GM12878 (cell line): ENCODE results near the gene DNAAF3. TPM values are rescaled to one million over a fixed set of nuclear protein-coding genes. Genes with fewer than 3 reads are reported as not detected.
A peak's percentile ranks its signal among the peaks of the same experiment; 100 is the strongest.

ENCODE experiments used
- ATAC-seq: fragments of 200-7000 bp; cut with Tn5 transposase; 3 replicates; pipeline ENCODE4 v1.9.1; 2020; ENCODE audit warnings: mild to moderate bottlenecking, moderate library complexity
- BruUV-seq: library from RNA; stranded (reverse); fragments of 400-500 nt; replicated peaks from 2 replicates; lab custom pipeline; 2021; lab: Mats Ljungman, UMichigan
- CTCF ChIA-PET: fragments of 300-600 bp; sonication (Branson Sonifier 250); formaldehyde crosslinking; extraction: SDS; loops from one replicate; lab custom pipeline; 2021; ENCODE audit warnings: inconsistent platforms; lab: Yijun Ruan, JAX
- POLR2A ChIA-PET: fragments of 350-600 bp; formaldehyde crosslinking; extraction: SDS; loops from one replicate; lab custom pipeline; 2021; ENCODE audit warnings: inconsistent platforms; lab: Charles Lee
- RAD21 ChIA-PET: fragments of 300-600 bp; sonication (Branson Sonifier 250); formaldehyde crosslinking; loops from one replicate; lab custom pipeline; 2023; ENCODE audit warnings: antibody characterized with exemption; ENCODE audit not compliant: unreplicated experiment; lab: Charles Lee
- SMC1A ChIA-PET: fragments of 300-600 bp; sonication (Branson Sonifier 250); formaldehyde crosslinking; loops from one replicate; lab custom pipeline; 2023; ENCODE audit not compliant: unreplicated experiment, uncharacterized antibody; lab: Charles Lee
- DNase-seq: peaks from one replicate; pipeline ENCODE4 v3.0.0-alpha.2; 2011; ENCODE audit warnings: low read depth, low spot score
- FAIRE-seq: peaks from 3 replicates; lab custom pipeline; 2011; peaks lifted over from hg19 to GRCh38; lab: Jason Lieb, UNC
- H2AFZ ChIP-seq: 2 replicates; pipeline ENCODE4 v1.6.0; 2011; ENCODE audit warnings: low read depth, low read length, control low read depth; ENCODE audit not compliant: control insufficient read depth
- H3K27ac ChIP-seq: 2 replicates; pipeline ENCODE4 v1.5.1; 2011; ENCODE audit warnings: control low read depth; ENCODE audit not compliant: control insufficient read depth, insufficient read depth
- H3K27me3 ChIP-seq, 2 experiments: replicated peaks in 1 of 2; 2 replicates each; pipeline versions ENCODE4 v1.6.0 to v1.6.1; 2011; ENCODE audit warnings: low read length in 1 of 2; ENCODE audit not compliant: control insufficient read depth in 2 of 2, insufficient read depth in 2 of 2
- H3K36me3 ChIP-seq, 2 experiments: 2 replicates each; pipeline ENCODE4 v1.5.1; 2011; ENCODE audit warnings: low read length in 1 of 2; ENCODE audit not compliant: control insufficient read depth in 2 of 2, insufficient read depth in 2 of 2
- H3K4me1 ChIP-seq: 2 replicates; pipeline ENCODE4 v1.6.1; 2011; ENCODE audit warnings: mild to moderate bottlenecking, low read length, moderate library complexity, mixed read lengths; ENCODE audit not compliant: control insufficient read depth, insufficient read depth
- H3K4me2 ChIP-seq: 2 replicates; pipeline ENCODE4 v1.6.0; 2011; ENCODE audit warnings: control low read depth; ENCODE audit not compliant: control insufficient read depth, insufficient read depth
- H3K4me3 ChIP-seq: fragments of 200-600 bp; sonication (generic); 2 replicates; pipeline ENCODE4 v1.5.1; 2016
- H3K79me2 ChIP-seq: 2 replicates; pipeline ENCODE4 v1.6.0; 2011; ENCODE audit warnings: low read length; ENCODE audit not compliant: control insufficient read depth, insufficient read depth
- H3K9ac ChIP-seq: 2 replicates; pipeline ENCODE4 v1.8.0; 2011; ENCODE audit warnings: low read length, control low read depth, mixed read lengths; ENCODE audit not compliant: control insufficient read depth, insufficient read depth
- H3K9me3 ChIP-seq: replicated peaks from 3 replicates; pipeline ENCODE4 v1.5.1; 2011; ENCODE audit warnings: mild to moderate bottlenecking, low read length; ENCODE audit not compliant: control insufficient read depth, insufficient read depth
- H4K20me1 ChIP-seq: 2 replicates; pipeline ENCODE4 v1.6.0; 2011; ENCODE audit not compliant: control insufficient read depth, insufficient read depth
- ATF7 ChIP-seq: fragments of 450-650 bp; IDR thresholded peaks from 2 replicates; pipeline ENCODE4 v1.6.1; 2016; ENCODE audit warnings: low read depth, mild to moderate bottlenecking
- BCL11A ChIP-seq: IDR thresholded peaks from 2 replicates; pipeline ENCODE4 v1.6.1; 2011; ENCODE audit warnings: low read depth, low read length
- BMI1 ChIP-seq: fragments of 450-650 bp; IDR thresholded peaks from 2 replicates; pipeline ENCODE4 v1.6.1; 2016; ENCODE audit warnings: mild to moderate bottlenecking, moderate library complexity, borderline replicate concordance
- CHD2 ChIP-seq: IDR thresholded peaks from 2 replicates; pipeline ENCODE4 v1.6.1; 2011; ENCODE audit warnings: low read depth, low read length, improper control_type of control experiment, borderline replicate concordance
- FOXK2 ChIP-seq: fragments of 450-650 bp; IDR thresholded peaks from 2 replicates; pipeline ENCODE4 v1.6.1; 2017; ENCODE audit warnings: mild to moderate bottlenecking, moderate library complexity
- KLF5 ChIP-seq: fragments of 450-650 bp; IDR thresholded peaks from 2 replicates; pipeline ENCODE4 v1.6.1; 2014; ENCODE audit warnings: mild to moderate bottlenecking; ENCODE audit not compliant: partially characterized antibody
- LARP7 ChIP-seq: fragments of 450-650 bp; IDR thresholded peaks from 2 replicates; pipeline ENCODE4 v1.6.1; 2017; ENCODE audit warnings: mild to moderate bottlenecking
- MTA2 ChIP-seq: fragments of 450-650 bp; IDR thresholded peaks from 2 replicates; pipeline ENCODE4 v1.6.1; 2016; ENCODE audit warnings: low read depth, mild to moderate bottlenecking, moderate library complexity
- MYC ChIP-seq: IDR thresholded peaks from 2 replicates; pipeline ENCODE4 v1.6.1; 2011; ENCODE audit warnings: mild to moderate bottlenecking, low read length, moderate library complexity, inconsistent platforms; ENCODE audit not compliant: insufficient read depth, insufficient replicate concordance, insufficient read length, severe bottlenecking
- NFYB ChIP-seq: IDR thresholded peaks from 2 replicates; pipeline ENCODE4 v1.6.1; 2011; ENCODE audit warnings: low read depth, mild to moderate bottlenecking, low read length, improper control_type of control experiment, moderate library complexity; ENCODE audit not compliant: insufficient read depth
- RFX5 ChIP-seq: IDR thresholded peaks from 2 replicates; pipeline ENCODE4 v1.6.1; 2011; ENCODE audit warnings: low read depth, low read length, improper control_type of control experiment
- SREBF1 ChIP-seq: IDR thresholded peaks from 2 replicates; pipeline ENCODE4 v1.6.1; 2012; ENCODE audit warnings: mild to moderate bottlenecking, low read length
- TARDBP ChIP-seq: IDR thresholded peaks from 2 replicates; pipeline ENCODE4 v1.6.1; 2016; ENCODE audit warnings: borderline replicate concordance
- TCF12 ChIP-seq: IDR thresholded peaks from 2 replicates; pipeline ENCODE4 v1.6.1; 2011; ENCODE audit warnings: low read depth, mild to moderate bottlenecking, low read length
- TCF3 ChIP-seq: IDR thresholded peaks from 2 replicates; pipeline ENCODE4 v1.6.1; 2012; ENCODE audit warnings: low read depth, mild to moderate bottlenecking, low read length, borderline replicate concordance; ENCODE audit not compliant: insufficient read depth
- ZBED1 ChIP-seq: IDR thresholded peaks from 2 replicates; pipeline ENCODE4 v1.6.1; 2016; ENCODE audit warnings: borderline replicate concordance
- ZNF207 ChIP-seq: fragments of 450-650 bp; IDR thresholded peaks from 2 replicates; pipeline ENCODE4 v1.6.1; 2014; ENCODE audit warnings: antibody characterized with exemption, mild to moderate bottlenecking, borderline replicate concordance
- ZNF622 ChIP-seq: fragments of 450-650 bp; IDR thresholded peaks from 2 replicates; pipeline ENCODE4 v1.6.1; 2017; ENCODE audit warnings: mild to moderate bottlenecking, inconsistent platforms
- WGBS: methylation state at CpG from one replicate; pipeline ENCODE4 v1.1.6; 2016; ENCODE audit warnings: low lambda C conversion rate; ENCODE audit not compliant: insufficient replicate concordance, insufficient coverage; ENCODE audit errors: missing lambda C conversion rate; 5-methylcytosine and 5-hydroxymethylcytosine counted together
- in situ Hi-C: fragments of 300-500 bp; cut with MboI; formaldehyde crosslinking; loops from 9 replicates; pipeline ENCODE4 v1.14.3; 2018; ENCODE audit warnings: mixed read lengths
- intact Hi-C: fragments of 100-400 bp; cut with micrococcal nuclease; formaldehyde crosslinking; loops from one replicate; pipeline ENCODE4 v1.14.2; 2022; ENCODE audit not compliant: unreplicated experiment
- polyA plus RNA-seq, 11 experiments: library from polyadenylated mRNA; depleted of rRNA in 4 of 11; unstranded in 6 of 11; stranded (reverse) in 5 of 11; fragments of >200 nt; fragmentation: Nextera tagmentation in 4 of 11; fragmentation: Illumina TruSeq in 1 of 11; extraction: Ambion mirVana in 4 of 11; extraction: Trizol in 1 of 11; gene quantifications; 1 replicate in 1 of 11; 2 replicates in 10 of 11; pipeline versions ENCODE4 v1.2.1 to v1.2.3, GENCODE V29; 2011 to 2016; ENCODE audit warnings: inconsistent platforms in 2 of 11, missing spikeins in 2 of 11, low read depth in 1 of 11
- total RNA-seq, 4 experiments: library from RNA; depleted of rRNA in 3 of 4; stranded (reverse); fragments of >200 nt in 3 of 4; fragmentation: Illumina TruSeq in 1 of 4; extraction: Trizol in 1 of 4; gene quantifications; 2 replicates each; pipeline versions ENCODE4 v1.2.1 to v1.2.3, GENCODE V29; 2013 to 2021
- TF ChIP-seq, protein P1 (sequence below): fragments of 450-650 bp; IDR thresholded peaks from 2 replicates; pipeline ENCODE4 v1.6.1; 2014; ENCODE audit warnings: mild to moderate bottlenecking
- TF ChIP-seq, protein P2 (sequence below): fragments of 450-650 bp; IDR thresholded peaks from 2 replicates; pipeline ENCODE4 v1.6.1; 2016; ENCODE audit warnings: mild to moderate bottlenecking

DNAAF3 gene
- total and polyA plus RNA-seq, 10 of the 15 experiments (the other 5 are each of a cell fraction or from before 2014, with no cell fraction given), result not detected

DNA sequence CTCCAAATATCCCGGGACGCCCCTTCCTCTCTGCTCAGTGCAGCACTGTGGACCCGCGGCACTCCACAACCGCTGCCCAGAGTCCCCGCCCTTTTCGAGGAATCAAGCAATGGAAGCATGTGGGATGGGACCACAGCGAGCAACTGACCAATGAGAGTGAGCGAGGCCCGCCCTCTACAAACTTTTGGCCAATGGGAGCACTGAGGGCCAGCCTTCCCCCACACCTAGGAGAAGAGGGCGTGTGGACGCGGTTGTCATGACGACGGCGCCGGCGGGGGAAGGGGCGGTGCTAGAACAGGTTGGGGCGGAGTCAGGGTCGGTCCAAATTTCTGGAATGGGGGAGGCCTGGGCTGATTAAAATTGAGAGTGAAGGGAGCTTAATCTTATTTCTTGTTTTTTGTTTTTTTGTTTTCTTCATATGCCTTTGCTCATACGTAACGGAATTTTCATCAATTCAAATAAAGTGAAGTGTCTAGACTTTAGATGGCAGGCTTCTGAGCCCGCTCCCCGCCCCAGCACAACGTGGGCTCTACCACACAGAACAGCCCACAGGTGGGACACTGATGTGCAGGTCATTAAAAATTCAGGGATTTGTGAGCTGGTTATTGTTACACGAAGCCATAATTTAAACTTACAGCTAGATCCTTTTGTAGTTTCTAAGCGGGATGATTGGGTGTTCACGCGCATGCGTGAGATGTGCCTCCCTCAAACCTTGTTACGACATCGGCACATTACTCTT lies at the start of gene DNAAF3 (continued):
- TF ChIP-seq, protein P1, sequence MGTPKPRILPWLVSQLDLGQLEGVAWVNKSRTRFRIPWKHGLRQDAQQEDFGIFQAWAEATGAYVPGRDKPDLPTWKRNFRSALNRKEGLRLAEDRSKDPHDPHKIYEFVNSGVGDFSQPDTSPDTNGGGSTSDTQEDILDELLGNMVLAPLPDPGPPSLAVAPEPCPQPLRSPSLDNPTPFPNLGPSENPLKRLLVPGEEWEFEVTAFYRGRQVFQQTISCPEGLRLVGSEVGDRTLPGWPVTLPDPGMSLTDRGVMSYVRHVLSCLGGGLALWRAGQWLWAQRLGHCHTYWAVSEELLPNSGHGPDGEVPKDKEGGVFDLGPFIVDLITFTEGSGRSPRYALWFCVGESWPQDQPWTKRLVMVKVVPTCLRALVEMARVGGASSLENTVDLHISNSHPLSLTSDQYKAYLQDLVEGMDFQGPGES, result 0 out of 2 replicates have a peak, but pooled peaks have one; percentile 17
- TF ChIP-seq ATF7, result peak; percentile 85
- TF ChIP-seq SREBF1, result peak; percentile 74
- peak; percentile 31; the same call in 1 of the 2 replicates for TF ChIP-seq CHD2
- peak; percentile 94 for TF ChIP-seq NFYB
- no peak for TF ChIP-seq TARDBP
- peak; percentile 92 for TF ChIP-seq FOXK2
- TF ChIP-seq KLF5, result peak; percentile 97
- peak; percentile 97 for TF ChIP-seq BMI1
- TF ChIP-seq ZNF622, result no peak
- no peak for TF ChIP-seq MTA2

DNA sequence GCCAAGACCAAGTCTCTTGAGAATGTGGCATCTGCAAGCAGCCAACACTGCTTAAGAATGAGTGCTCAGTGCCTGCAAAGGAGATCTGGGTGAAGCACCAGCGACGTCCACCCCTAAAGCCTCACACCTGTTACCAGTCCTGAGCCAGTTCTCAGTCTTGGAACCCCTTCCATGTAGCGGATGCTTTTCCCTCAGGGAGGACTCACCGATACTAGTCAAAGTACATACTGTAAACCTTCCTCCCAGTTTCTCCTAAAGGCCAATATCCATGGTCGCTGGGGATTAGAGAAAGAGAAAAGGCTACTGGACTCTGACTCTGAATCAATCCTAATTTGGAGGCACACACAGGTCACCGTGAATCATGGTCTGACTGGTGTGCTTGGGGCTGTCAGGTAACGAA lies 47.1 kb upstream of the DNAAF3 start:
- H4K20me1 ChIP-seq, result no peaks in the 10 kb centered on the region
- ChIA-PET RAD21 (interaction anchor here (0.6 to 1.2 kb wide), 3 partner anchors 46 to 204 kb away, joined by 3 to 5 read pairs (median 3); no protein-coding TSS in a partner anchor), SMC1A (interaction anchor here (1.4 kb wide), 1 partner anchor 206 kb away, joined by 3 read pairs; no protein-coding TSS in a partner anchor), CTCF (interaction anchor here (0.6 to 0.9 kb wide), 3 partner anchors 10 to 200 kb away, joined by 3 read pairs; partner anchors contain the start of gene HSPBP1), POLR2A (no interaction called here)
- no TSS peak for BruUV-seq
- no peak overlapping the region for H2AFZ ChIP-seq
- no peaks in the 10 kb centered on the region for H3K79me2 ChIP-seq
- in situ Hi-C loops (loop anchor here (5.0 kb wide), 1 partner anchor 204 kb away; no protein-coding TSS in a partner anchor), intact Hi-C loops (no loop called here)
- no peaks in the 10 kb centered on the region for H3K27me3 ChIP-seq
- no peak overlapping the region for H3K27ac ChIP-seq
- H3K4me1 ChIP-seq, result no peaks in the 10 kb centered on the region
- no peak for FAIRE-seq
- ATAC-seq, result no peak
- no peak overlapping the region for H3K9ac ChIP-seq
- WGBS, result 68% methylated on average over 7 of the region's 7 CpGs
- no peak for TF ChIP-seq ZNF207
- no peak for TF ChIP-seq BCL11A
- TF ChIP-seq, protein P2, sequence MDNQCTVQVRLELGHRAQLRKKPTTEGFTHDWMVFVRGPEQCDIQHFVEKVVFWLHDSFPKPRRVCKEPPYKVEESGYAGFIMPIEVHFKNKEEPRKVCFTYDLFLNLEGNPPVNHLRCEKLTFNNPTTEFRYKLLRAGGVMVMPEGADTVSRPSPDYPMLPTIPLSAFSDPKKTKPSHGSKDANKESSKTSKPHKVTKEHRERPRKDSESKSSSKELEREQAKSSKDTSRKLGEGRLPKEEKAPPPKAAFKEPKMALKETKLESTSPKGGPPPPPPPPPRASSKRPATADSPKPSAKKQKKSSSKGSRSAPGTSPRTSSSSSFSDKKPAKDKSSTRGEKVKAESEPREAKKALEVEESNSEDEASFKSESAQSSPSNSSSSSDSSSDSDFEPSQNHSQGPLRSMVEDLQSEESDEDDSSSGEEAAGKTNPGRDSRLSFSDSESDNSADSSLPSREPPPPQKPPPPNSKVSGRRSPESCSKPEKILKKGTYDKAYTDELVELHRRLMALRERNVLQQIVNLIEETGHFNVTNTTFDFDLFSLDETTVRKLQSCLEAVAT, result no peak
- TF ChIP-seq SREBF1, result no peak
- no peak for TF ChIP-seq ZBED1
- TF ChIP-seq MTA2, result no peak
- no peak for TF ChIP-seq LARP7
- no peak for TF ChIP-seq RFX5
- TF ChIP-seq TCF12, result no peak
- TF ChIP-seq MYC, result no peak
- TF ChIP-seq ZNF622, result no peak
- TF ChIP-seq TCF3, result no peak
- H3K4me3 ChIP-seq, result no peak overlapping the region
- no peak for DNase-seq
- no peaks in the 10 kb centered on the region for H3K36me3 ChIP-seq
- peaks cover 3% of the 10 kb centered on the region; the same call in 1 of the 3 replicates for H3K9me3 ChIP-seq
- no peak overlapping the region for H3K4me2 ChIP-seq
